Suprapubic skin (tissue), 4 donors: ENCODE data around the gene CUBN.

Experiments used
- CTCF ChIP-seq, 2 donors: fragments of 200-600 bp in 1 of 2; fragments of 450-650 bp in 1 of 2; sonication (generic) in 1 of 2; IDR thresholded peaks; one replicate each; pipeline ENCODE4 v1.5.1; 2016 to 2019; ENCODE audit warnings: antibody characterized with exemption in 2 of 2, mild to moderate bottlenecking in 1 of 2, moderate library complexity in 1 of 2
- POLR2A ChIP-seq, 2 donors: fragments of 450-650 bp; IDR thresholded peaks; one replicate each; pipeline ENCODE4 v1.6.1; 2017; ENCODE audit warnings: antibody characterized with exemption in 2 of 2, mild to moderate bottlenecking in 2 of 2, moderate library complexity in 2 of 2
- POLR2AphosphoS5 ChIP-seq, 3 donors: sonication (generic); formaldehyde crosslinking; IDR thresholded peaks; one replicate each; pipeline ENCODE4 v1.6.1; 2017; ENCODE audit warnings: antibody characterized with exemption in 3 of 3

GRCh38 chr10:16811292-16811691 lies 318.3 kb downstream of the CUBN start:
- TF ChIP-seq POLR2AphosphoS5 (IDR thresholded peaks at IDR 0.05), result no peak
- TF ChIP-seq POLR2A (IDR thresholded peaks at IDR 0.05), result no peak
- TF ChIP-seq CTCF (IDR thresholded peaks at IDR 0.05), result no peak
